ENCODE measurements around the gene SELENOP. TPM values are rescaled to one million over a fixed set of nuclear protein-coding genes. Genes with fewer than 3 reads are reported as not detected.

SELENOP gene
- total and polyA plus RNA-seq, 2 experiments from 2014 or later, result 11.0 to 12.3 TPM

- Histone ChIP-seq H3K36me3 (ENCODE audit: insufficient read depth) (no peaks in the 10 kb centered on the region), H3K4me1 (ENCODE audit: insufficient read depth) (peaks cover 5% of the 10 kb centered on the region), H3K9me2 (ENCODE audit: insufficient read depth) (no peaks in the 10 kb centered on the region), H2AFZ (peak within 1 kb of the TSS; percentile 97), H3K4me3 (peak within 1 kb of the TSS; percentile 90), H4K20me1 (replicated peaks; ENCODE audit: insufficient read depth) (no peaks in the 10 kb centered on the region), H3K79me2 (replicated peaks; ENCODE audit: insufficient read depth) (no peaks in the 10 kb centered on the region; the same call in 1 of the 2 replicates), H3F3A (replicated peaks; ENCODE audit: low read depth) (no peaks in the 10 kb centered on the region), H3K27ac (ENCODE audit: low read depth) (peak within 1 kb of the TSS; percentile 56; the same call in 1 of the 2 replicates), H3K27me3 (ENCODE audit: insufficient read depth) (no peaks in the 10 kb centered on the region), H3K4me2 (peak within 1 kb of the TSS; percentile 93)
- peaks cover 12% of the 10 kb centered on the region; the same call in 2 of the 3 replicates for H3K36me3 Mint-ChIP-seq (ENCODE audit: low read depth)
- DNase-seq (ENCODE audit: low spot score), result peak; percentile 89
- peaks cover 11% of the 10 kb centered on the region; the same call in 2 of the 3 replicates for H3K4me1 Mint-ChIP-seq
- H3K27ac Mint-ChIP-seq, result peak within 1 kb of the TSS; percentile 89
- H3K27me3 Mint-ChIP-seq (ENCODE audit: insufficient read depth, low read depth, poor library complexity), result no peaks in the 10 kb centered on the region
- peak; percentile 100 for ATAC-seq
- H3K4me3 Mint-ChIP-seq, result peak within 1 kb of the TSS; percentile 92
- H3K9me3 Mint-ChIP-seq, result no peaks in the 10 kb centered on the region; the same call in 2 of the 3 replicates
- TF ChIP-seq STAT1 (IDR thresholded peaks at IDR 0.05; ENCODE audit: unreplicated experiment), result no peak
- TF ChIP-seq ZNF462 (CRISPR knock-in tag; IDR thresholded peaks at IDR 0.05), result peak; percentile 64
- peak; percentile 55; the same call in 1 of the 2 replicates for TF ChIP-seq ETS1 (IDR thresholded peaks at IDR 0.05)
- TF ChIP-seq JUNB (IDR thresholded peaks at IDR 0.05; ENCODE audit: unreplicated experiment), result no peak
- TF ChIP-seq POLR2AphosphoS5 (IDR thresholded peaks at IDR 0.05; ENCODE audit: low read depth), result peak; percentile 67
- TF ChIP-seq ZNF114 (CRISPR knock-in tag; IDR thresholded peaks at IDR 0.05), result peak; percentile 45; the same call in 1 of the 2 replicates
Observed at GRCh38 chr5:42756606-42757601, 54.8 kb downstream of the SELENOP start, which contains the start of gene CCDC152. Gene CCDC152, plus strand, starts transcription at chr5:42756818. Its CDS starts 2,304 bp downstream, at chr5:42759122.
